Nephron progenitor cell (in vitro differentiated cells): ENCODE measurements around the gene OSBPL5.
A peak's percentile ranks its signal among the peaks of the same experiment; 100 is the strongest.

Experiments used
- DNase-seq: peaks from one replicate; pipeline ENCODE4 v3.0.0; 2021
- H3K27ac Mint-ChIP-seq: 2 replicates; pipeline ENCODE4 v1.8.0; 2021; ENCODE audit warnings: mild to moderate bottlenecking, moderate library complexity, mixed read lengths
- H3K27me3 Mint-ChIP-seq: 2 replicates; pipeline ENCODE4 v1.8.0; 2021; ENCODE audit warnings: mild to moderate bottlenecking, low read depth, mixed read lengths; ENCODE audit not compliant: poor library complexity
- H3K36me3 Mint-ChIP-seq: 2 replicates; pipeline ENCODE4 v1.8.0; 2021; ENCODE audit warnings: low read depth, mixed read lengths
- H3K4me1 Mint-ChIP-seq: 2 replicates; pipeline ENCODE4 v1.8.0; 2021; ENCODE audit warnings: mixed read lengths
- H3K4me3 Mint-ChIP-seq: 2 replicates; pipeline ENCODE4 v1.8.0; 2021; ENCODE audit warnings: mild to moderate bottlenecking, moderate library complexity, mixed read lengths
- H3K9me3 Mint-ChIP-seq: 2 replicates; pipeline ENCODE4 v1.8.0; 2021; ENCODE audit warnings: mild to moderate bottlenecking, moderate library complexity, mixed read lengths
- TF ChIP-seq, protein P1 (sequence below): fragments of 200-600 bp; sonication (generic); IDR thresholded peaks from 2 replicates; pipeline ENCODE4 v1.5.0; 2021; ENCODE audit warnings: antibody characterized with exemption

OSBPL5 gene

DNA sequence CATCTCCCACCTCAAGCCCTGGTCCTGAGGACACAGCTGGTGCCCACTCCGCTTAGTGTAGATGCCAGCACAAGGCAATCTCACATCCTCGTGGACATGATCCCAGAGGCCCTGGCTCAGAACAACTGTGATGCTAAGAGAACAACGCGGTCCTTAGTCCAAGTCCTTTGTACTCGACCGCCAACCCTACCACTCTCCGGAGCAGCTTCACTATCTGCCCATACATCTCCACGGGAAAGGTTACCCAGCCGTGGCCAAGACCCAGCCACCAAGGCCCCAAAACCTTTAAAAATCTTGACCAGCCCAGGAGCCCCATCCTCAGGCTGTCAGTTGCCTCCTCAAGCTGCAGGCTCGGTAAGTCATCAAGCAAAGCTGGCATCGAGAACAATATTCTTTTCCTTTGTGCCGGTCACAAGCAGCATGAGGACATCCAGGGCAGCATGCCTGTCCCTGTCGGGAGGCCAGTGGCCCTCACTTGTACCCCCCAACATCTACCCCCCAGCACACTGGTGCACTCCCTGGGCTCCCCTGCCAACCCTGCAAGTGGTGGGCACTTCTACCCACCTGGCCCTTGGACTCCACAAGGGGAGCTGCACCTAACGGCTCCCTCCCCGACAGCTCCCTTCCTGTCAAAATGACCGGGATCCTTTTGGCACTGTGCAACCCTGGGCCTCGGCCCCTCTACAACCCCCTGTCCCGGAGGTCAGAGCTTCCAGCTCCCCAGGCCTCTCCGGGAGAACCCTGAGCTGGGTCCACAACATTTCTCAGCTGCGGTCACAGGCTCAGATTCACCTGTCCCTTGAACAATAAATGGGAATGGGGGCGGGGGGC is 2.5 kb downstream of the OSBPL5 start:
- Mint-ChIP-seq H3K27me3 (peaks cover 6% of the 10 kb centered on the region), H3K4me3 (peak overlapping the region; percentile 84), H3K36me3 (no peaks in the 10 kb centered on the region), H3K27ac (no peak overlapping the region), H3K4me1 (peaks cover 76% of the 10 kb centered on the region), H3K9me3 (no peaks in the 10 kb centered on the region)
- TF ChIP-seq, protein P1, sequence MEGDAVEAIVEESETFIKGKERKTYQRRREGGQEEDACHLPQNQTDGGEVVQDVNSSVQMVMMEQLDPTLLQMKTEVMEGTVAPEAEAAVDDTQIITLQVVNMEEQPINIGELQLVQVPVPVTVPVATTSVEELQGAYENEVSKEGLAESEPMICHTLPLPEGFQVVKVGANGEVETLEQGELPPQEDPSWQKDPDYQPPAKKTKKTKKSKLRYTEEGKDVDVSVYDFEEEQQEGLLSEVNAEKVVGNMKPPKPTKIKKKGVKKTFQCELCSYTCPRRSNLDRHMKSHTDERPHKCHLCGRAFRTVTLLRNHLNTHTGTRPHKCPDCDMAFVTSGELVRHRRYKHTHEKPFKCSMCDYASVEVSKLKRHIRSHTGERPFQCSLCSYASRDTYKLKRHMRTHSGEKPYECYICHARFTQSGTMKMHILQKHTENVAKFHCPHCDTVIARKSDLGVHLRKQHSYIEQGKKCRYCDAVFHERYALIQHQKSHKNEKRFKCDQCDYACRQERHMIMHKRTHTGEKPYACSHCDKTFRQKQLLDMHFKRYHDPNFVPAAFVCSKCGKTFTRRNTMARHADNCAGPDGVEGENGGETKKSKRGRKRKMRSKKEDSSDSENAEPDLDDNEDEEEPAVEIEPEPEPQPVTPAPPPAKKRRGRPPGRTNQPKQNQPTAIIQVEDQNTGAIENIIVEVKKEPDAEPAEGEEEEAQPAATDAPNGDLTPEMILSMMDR, result no peak
- no peak for DNase-seq

DNA sequence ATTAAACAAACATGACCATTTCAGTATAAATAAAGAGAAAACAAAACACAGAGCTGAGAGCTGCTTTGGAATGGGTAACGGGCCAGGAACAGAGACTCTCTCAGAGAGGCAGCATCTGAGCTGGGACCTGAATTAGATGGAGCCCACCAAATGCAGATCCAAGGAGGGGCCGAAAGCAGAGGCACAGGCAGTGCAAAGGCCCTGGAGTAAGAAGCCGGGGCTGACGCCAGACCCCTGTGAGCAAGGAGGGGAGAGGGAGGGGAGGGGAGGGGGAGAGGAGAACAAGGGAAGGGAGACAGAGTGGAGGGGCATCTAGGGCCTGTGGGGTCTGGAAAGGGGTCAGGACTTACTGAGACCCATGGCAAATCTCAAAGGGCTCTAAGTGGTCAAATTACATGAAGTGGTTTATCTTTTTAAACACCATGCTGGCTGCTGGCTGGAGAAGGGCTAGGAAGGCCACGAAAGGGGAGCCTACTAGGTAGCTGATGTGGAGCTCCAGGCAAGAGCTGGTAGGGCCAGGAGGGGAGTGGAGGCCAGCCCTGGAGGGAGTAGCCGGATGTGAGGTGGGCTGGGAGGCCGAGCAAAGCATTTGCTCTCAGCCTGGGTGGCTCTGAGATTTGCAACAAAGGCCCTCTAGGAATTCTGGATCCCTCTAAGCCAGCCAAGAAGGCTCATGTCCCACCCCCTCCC is 3.2 kb downstream of the OSBPL5 start:
- H3K4me1 Mint-ChIP-seq, result peaks cover 82% of the 10 kb centered on the region
- DNase-seq, result no peak
- H3K36me3 Mint-ChIP-seq, result no peaks in the 10 kb centered on the region
- H3K9me3 Mint-ChIP-seq, result no peaks in the 10 kb centered on the region
- H3K4me3 Mint-ChIP-seq, result peak overlapping the region; percentile 65
- H3K27me3 Mint-ChIP-seq, result peaks cover 4% of the 10 kb centered on the region
- TF ChIP-seq, protein P1, result no peak
- H3K27ac Mint-ChIP-seq, result no peak overlapping the region

DNA sequence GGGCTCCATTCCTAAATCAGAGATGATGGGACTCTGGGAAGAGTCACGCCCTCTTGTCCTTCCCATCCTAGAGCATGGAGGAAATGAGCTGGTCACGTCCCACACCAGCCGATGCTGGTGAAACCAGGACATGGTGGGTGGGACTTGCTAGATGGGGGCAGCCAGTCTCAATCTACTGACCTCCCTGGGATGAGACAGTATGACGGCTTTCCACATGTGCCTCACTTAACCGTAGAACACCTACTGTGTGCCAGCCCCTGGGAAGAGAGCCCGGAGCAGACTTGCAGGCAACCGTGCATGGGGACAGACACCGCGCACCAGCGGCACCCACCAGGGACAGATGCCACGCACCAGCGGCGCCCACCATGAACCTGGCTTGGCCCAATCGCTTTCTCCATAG is 3.8 kb downstream of the OSBPL5 start:
- Mint-ChIP-seq H3K4me1 (peaks cover 82% of the 10 kb centered on the region), H3K27me3 (peaks cover 3% of the 10 kb centered on the region), H3K4me3 (peak overlapping the region; percentile 83), H3K9me3 (no peaks in the 10 kb centered on the region), H3K27ac (no peak overlapping the region), H3K36me3 (no peaks in the 10 kb centered on the region)
- no peak for DNase-seq
- TF ChIP-seq, protein P1, result no peak

DNA sequence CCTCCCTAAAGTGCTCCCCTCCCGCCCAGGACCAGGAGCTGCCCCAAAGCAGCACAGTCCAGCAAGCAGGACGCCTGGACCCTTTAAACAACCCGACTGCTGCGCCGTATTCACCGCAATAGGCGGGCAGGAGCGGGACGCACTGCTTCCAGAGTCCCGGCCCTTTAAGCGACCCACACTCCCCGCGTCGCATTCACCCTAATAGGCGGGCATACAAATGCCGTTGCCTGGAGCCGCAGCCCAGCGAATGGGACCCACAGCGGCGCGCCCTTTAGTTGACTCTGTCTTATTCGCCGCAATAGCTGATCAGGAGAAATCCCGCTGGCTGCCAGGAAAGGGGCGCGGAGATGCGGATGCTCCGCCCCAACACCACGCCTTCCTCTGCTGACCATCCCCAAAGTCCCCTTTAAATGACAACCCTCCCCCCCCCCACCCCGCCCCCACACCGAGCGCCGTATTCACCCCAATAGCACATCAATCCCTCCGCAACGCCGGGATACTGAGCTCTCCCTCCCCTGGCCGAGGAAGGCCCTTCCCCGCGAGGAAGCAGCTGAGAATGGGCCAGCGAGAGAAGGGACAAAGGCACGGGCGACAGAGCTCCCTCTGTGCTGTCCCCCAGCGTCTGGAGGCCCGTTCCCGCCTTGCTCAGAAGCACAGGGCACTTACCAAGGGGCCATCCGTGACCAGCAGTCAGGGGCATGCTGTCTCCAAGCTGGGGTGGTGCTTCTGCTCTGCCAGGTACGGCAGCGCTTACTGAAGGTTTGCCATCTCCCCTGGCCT is 4.7 kb downstream of the OSBPL5 start:
- no peaks in the 10 kb centered on the region for H3K9me3 Mint-ChIP-seq
- H3K27me3 Mint-ChIP-seq, result peaks cover 3% of the 10 kb centered on the region
- no peak overlapping the region for H3K27ac Mint-ChIP-seq
- H3K4me3 Mint-ChIP-seq, result peak overlapping the region; percentile 83
- TF ChIP-seq, protein P1, result no peak
- DNase-seq, result peak; percentile 89
- no peaks in the 10 kb centered on the region for H3K36me3 Mint-ChIP-seq
- peaks cover 84% of the 10 kb centered on the region for H3K4me1 Mint-ChIP-seq

DNA sequence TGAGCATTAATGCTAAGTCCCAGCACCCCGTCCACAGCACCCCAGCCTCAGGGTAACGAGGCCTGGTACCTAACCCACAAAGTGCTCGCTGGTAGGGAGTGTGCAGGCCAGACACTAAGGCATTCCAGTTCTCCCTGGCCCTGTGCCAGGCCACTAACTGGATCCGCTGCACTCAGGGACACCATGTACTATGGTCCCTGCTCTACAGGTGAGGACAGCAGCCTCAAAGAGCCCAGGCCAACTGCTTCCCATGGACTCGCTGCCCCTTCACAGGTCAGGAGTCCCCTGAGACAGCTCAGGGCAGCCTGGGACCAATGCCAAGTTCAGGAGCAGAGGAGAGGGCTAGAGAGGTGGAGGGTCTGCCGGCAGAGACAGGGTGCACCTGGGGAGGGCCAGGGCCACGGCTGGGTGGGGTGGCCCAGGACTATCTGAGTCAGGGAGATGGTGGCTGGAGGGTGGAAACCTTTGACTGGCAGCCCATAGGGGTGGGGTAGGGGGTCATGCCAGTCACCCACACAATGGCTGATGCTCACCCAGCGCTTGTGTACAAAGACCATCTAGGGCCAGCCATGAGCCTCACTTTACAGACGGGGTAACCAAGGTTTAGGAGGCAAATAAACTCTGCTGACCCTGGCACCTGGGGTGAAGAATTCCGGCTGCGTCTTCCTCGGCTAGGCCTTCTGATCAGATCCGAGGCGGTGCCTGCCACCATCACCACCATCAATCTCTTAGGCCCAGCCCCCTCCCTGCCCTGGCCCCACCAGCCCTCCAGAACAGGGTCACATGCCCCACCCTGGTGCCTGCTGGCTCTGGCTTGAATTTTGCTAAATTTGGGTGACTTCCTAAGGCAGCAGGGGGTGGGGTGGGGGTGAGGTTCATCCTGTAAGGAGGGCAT is 5.6 kb downstream of the OSBPL5 start:
- DNase-seq, result no peak
- Mint-ChIP-seq H3K4me3 (peak overlapping the region; percentile 83), H3K9me3 (no peaks in the 10 kb centered on the region), H3K36me3 (no peaks in the 10 kb centered on the region), H3K27ac (no peak overlapping the region), H3K27me3 (peaks cover 5% of the 10 kb centered on the region), H3K4me1 (peaks cover 92% of the 10 kb centered on the region)
- TF ChIP-seq, protein P1, result no peak
